ENCODE results near the gene RDM1. TPM values are rescaled to one million over a fixed set of nuclear protein-coding genes. Genes with fewer than 3 reads are reported as not detected.

RDM1 gene
- total RNA-seq, 1 experiment from 2014 or later, result 6.2 TPM

DNA sequence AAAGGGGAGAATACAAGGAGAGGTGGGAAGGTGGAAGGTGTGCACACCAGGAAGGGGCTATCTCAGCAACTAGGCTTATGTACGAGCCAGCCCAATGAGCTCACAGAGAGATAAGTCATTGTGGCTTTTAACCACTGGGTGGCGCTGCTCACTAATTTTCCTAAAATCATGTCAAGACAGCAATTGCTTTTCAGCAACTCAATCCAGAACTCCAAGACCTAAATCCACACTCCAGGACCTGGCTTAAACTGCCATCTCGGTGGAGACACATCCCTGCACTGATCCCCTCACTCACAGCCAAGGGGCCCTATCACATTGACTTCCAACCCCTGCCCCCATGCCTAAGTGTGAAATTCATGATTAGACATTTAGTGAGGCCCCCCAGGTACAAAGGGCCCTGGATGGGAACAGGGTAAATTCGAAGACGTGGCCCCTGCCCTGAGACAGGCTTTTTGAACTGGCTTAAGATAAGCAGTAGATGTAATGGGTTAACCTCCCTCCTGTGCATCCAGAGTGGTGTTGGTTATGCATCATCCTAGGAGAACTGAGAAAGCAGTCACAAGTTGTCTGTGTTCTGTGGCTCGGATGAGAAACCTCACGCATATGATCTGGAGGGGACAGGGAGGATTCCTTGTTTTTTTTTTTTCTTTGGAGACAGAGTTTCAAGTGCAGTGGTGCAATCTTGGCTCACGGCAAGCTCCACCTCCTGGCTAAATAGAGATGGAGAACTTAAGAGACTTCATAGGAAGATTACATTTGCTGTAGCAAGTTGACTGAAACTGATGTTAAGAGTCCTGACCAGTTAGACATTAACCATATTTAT is 39.2 kb upstream of the RDM1 start:
- TF ChIP-seq, protein P1, sequence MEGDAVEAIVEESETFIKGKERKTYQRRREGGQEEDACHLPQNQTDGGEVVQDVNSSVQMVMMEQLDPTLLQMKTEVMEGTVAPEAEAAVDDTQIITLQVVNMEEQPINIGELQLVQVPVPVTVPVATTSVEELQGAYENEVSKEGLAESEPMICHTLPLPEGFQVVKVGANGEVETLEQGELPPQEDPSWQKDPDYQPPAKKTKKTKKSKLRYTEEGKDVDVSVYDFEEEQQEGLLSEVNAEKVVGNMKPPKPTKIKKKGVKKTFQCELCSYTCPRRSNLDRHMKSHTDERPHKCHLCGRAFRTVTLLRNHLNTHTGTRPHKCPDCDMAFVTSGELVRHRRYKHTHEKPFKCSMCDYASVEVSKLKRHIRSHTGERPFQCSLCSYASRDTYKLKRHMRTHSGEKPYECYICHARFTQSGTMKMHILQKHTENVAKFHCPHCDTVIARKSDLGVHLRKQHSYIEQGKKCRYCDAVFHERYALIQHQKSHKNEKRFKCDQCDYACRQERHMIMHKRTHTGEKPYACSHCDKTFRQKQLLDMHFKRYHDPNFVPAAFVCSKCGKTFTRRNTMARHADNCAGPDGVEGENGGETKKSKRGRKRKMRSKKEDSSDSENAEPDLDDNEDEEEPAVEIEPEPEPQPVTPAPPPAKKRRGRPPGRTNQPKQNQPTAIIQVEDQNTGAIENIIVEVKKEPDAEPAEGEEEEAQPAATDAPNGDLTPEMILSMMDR (IDR thresholded peaks at IDR 0.05; ENCODE audit: unreplicated experiment), result peak; percentile 75
- Mint-ChIP-seq H3K4me3 (ENCODE audit: low read depth, unreplicated experiment) (no peak overlapping the region), H3K27ac (ENCODE audit: unreplicated experiment) (no peak overlapping the region), H3K4me1 (ENCODE audit: low read depth, unreplicated experiment) (peaks cover 11% of the 10 kb centered on the region), H3K36me3 (ENCODE audit: insufficient read depth, unreplicated experiment) (no peaks in the 10 kb centered on the region), H3K27me3 (ENCODE audit: unreplicated experiment) (peaks cover 27% of the 10 kb centered on the region), H3K9me3 (ENCODE audit: low read depth, unreplicated experiment) (no peaks in the 10 kb centered on the region)
- BruUV-seq (replicated peaks), result no TSS peak
- intact Hi-C loops (cut with micrococcal nuclease; ENCODE audit: unreplicated experiment), result loop anchor here (1.0 to 2.0 kb wide), 3 partner anchors 105 to 513 kb away; no protein-coding TSS in a partner anchor
- CTCF ChIA-PET, result interaction anchor here (0.5 to 2.7 kb wide), 15 partner anchors 8 to 516 kb away, joined by 3 to 39 read pairs (median 4); partner anchors contain the start of gene ZNHIT3
- DNase-seq, result peak; percentile 77

- no peaks in the 10 kb centered on the region for H3K36me3 Mint-ChIP-seq (ENCODE audit: insufficient read depth, unreplicated experiment)
- TF ChIP-seq, protein P1 (IDR thresholded peaks at IDR 0.05; ENCODE audit: unreplicated experiment), result no peak
- no peak overlapping the region for H3K4me3 Mint-ChIP-seq (ENCODE audit: low read depth, unreplicated experiment)
- H3K4me1 Mint-ChIP-seq (ENCODE audit: low read depth, unreplicated experiment), result peaks cover 6% of the 10 kb centered on the region
- DNase-seq, result no peak
- no peak overlapping the region for H3K27ac Mint-ChIP-seq (ENCODE audit: unreplicated experiment)
- intact Hi-C loops (cut with micrococcal nuclease; ENCODE audit: unreplicated experiment), result loop anchor here (1.0 to 2.0 kb wide), 2 partner anchors 181 to 514 kb away; no protein-coding TSS in a partner anchor
- no peaks in the 10 kb centered on the region for H3K9me3 Mint-ChIP-seq (ENCODE audit: low read depth, unreplicated experiment)
- no TSS peak for BruUV-seq (replicated peaks)
- CTCF ChIA-PET, result interaction anchor here (1.3 to 1.7 kb wide), 3 partner anchors 104 to 514 kb away, joined by 6 to 8 read pairs (median 8); no protein-coding TSS in a partner anchor
- H3K27me3 Mint-ChIP-seq (ENCODE audit: unreplicated experiment), result peaks cover 33% of the 10 kb centered on the region
Observed at GRCh38 chr17:35968520-35969054, 38.0 kb upstream of the RDM1 start.

DNA sequence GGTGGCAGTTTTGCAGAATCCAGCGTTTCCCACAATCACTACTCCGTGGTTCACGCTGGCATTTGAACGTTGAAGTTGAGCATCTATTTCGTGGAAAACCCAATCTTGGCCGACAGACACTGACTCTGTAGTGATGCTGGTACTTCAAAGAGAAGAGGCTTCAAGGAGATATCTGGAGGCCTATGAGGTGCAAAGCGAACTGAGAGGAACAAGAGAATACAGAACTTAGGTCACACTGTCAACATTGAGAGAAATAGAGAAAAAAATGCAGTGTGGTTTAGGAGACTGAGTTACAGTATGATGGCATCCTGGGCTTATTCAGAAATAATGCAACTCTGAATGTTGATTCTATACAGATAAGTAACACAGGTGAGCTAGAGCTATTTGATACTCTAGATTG is 34.7 kb upstream of the RDM1 start:
- CTCF ChIA-PET, result no interaction called here
- Mint-ChIP-seq H3K27me3 (ENCODE audit: unreplicated experiment) (peaks cover 43% of the 10 kb centered on the region), H3K4me3 (ENCODE audit: low read depth, unreplicated experiment) (no peak overlapping the region), H3K9me3 (ENCODE audit: low read depth, unreplicated experiment) (no peaks in the 10 kb centered on the region), H3K4me1 (ENCODE audit: low read depth, unreplicated experiment) (no peaks in the 10 kb centered on the region), H3K36me3 (ENCODE audit: insufficient read depth, unreplicated experiment) (no peaks in the 10 kb centered on the region), H3K27ac (ENCODE audit: unreplicated experiment) (no peak overlapping the region)
- intact Hi-C loops (cut with micrococcal nuclease; ENCODE audit: unreplicated experiment), result no loop called here
- no peak for DNase-seq
- TF ChIP-seq, protein P1 (IDR thresholded peaks at IDR 0.05; ENCODE audit: unreplicated experiment), result no peak
- no TSS peak for BruUV-seq (replicated peaks)

GRCh38 chr17:35963663-35964062 is 33.1 kb upstream of the RDM1 start:
- DNase-seq, result no peak
- H3K4me3 Mint-ChIP-seq (ENCODE audit: low read depth, unreplicated experiment), result no peak overlapping the region
- H3K36me3 Mint-ChIP-seq (ENCODE audit: insufficient read depth, unreplicated experiment), result no peaks in the 10 kb centered on the region
- intact Hi-C loops (cut with micrococcal nuclease; ENCODE audit: unreplicated experiment), result no loop called here
- BruUV-seq (replicated peaks), result no TSS peak
- TF ChIP-seq, protein P1 (IDR thresholded peaks at IDR 0.05; ENCODE audit: unreplicated experiment), result no peak
- H3K4me1 Mint-ChIP-seq (ENCODE audit: low read depth, unreplicated experiment), result no peaks in the 10 kb centered on the region
- CTCF ChIA-PET, result no interaction called here
- H3K9me3 Mint-ChIP-seq (ENCODE audit: low read depth, unreplicated experiment), result no peaks in the 10 kb centered on the region
- H3K27me3 Mint-ChIP-seq (ENCODE audit: unreplicated experiment), result peaks cover 48% of the 10 kb centered on the region
- H3K27ac Mint-ChIP-seq (ENCODE audit: unreplicated experiment), result no peak overlapping the region
